ENCODE data around the gene EXOC4.

DNA sequence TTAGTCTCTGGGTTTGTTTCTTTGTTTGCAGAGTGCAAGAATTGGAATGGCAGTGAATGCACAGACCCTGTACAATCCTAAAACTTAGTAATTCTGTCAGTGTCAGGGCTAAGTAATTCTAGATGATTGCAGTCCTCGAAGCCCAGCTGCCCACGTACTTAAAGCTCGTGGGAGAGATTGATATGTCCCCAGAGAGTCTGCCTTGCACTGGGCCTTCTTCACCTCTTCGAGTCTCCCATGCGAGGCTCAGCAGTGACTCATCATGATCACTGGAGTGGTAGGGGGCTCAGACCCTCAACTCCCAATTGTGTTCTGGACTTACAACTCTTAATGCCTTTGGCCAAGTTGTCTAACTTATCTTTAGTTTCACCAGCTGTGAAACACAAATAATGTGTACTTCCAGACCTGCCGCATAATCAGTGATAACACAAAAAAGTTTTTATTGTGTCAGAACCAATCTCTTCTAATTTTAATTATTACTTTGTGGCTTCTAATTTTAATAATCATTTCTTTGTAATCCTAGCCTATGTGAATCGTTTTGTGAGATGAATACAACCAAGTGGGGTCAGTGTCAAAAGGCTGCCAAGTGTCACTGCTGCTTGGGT lies 528.7 kb downstream of the EXOC4 start:
- TF ChIP-seq, protein P1, sequence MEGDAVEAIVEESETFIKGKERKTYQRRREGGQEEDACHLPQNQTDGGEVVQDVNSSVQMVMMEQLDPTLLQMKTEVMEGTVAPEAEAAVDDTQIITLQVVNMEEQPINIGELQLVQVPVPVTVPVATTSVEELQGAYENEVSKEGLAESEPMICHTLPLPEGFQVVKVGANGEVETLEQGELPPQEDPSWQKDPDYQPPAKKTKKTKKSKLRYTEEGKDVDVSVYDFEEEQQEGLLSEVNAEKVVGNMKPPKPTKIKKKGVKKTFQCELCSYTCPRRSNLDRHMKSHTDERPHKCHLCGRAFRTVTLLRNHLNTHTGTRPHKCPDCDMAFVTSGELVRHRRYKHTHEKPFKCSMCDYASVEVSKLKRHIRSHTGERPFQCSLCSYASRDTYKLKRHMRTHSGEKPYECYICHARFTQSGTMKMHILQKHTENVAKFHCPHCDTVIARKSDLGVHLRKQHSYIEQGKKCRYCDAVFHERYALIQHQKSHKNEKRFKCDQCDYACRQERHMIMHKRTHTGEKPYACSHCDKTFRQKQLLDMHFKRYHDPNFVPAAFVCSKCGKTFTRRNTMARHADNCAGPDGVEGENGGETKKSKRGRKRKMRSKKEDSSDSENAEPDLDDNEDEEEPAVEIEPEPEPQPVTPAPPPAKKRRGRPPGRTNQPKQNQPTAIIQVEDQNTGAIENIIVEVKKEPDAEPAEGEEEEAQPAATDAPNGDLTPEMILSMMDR (conservative IDR thresholded peaks at IDR 0.05; ENCODE audit: low read length) = no peak
- no peak for TF ChIP-seq EZH2phosphoT487 (IDR thresholded peaks at IDR 0.05; ENCODE audit: borderline replicate concordance)
